IMR-90 (cell line): ENCODE results near the gene KLRC3. TPM values are rescaled to one million over a fixed set of nuclear protein-coding genes. Genes with fewer than 3 reads are reported as not detected.

ENCODE experiments used
- ATAC-seq: fragments of 200-7000 bp; cut with Tn5 transposase; 2 replicates; pipeline ENCODE4 v1.9.1; 2020; ENCODE audit warnings: low read depth, mild to moderate bottlenecking, moderate library complexity
- BruUV-seq: library from RNA; stranded (reverse); fragments of 400-500 nt; replicated peaks from 2 replicates; lab custom pipeline; 2021; lab: Mats Ljungman, UMichigan
- CTCF ChIA-PET: fragments of 300-600 bp; formaldehyde crosslinking; extraction: SDS; loops from one replicate; lab custom pipeline; 2021; ENCODE audit warnings: antibody characterized with exemption; lab: Yijun Ruan, JAX
- POLR2A ChIA-PET: fragments of 300-600 bp; sonication (Branson Sonifier 250); formaldehyde crosslinking; loops from one replicate; lab custom pipeline; 2022; ENCODE audit warnings: antibody characterized with exemption; ENCODE audit not compliant: unreplicated experiment; lab: Charles Lee
- DNase-seq: peaks from one replicate; pipeline ENCODE4 v3.0.0; 2013
- H2AFZ ChIP-seq: replicated peaks from 2 replicates; pipeline ENCODE3; 2013; ENCODE audit warnings: low read length, mild to moderate bottlenecking; ENCODE audit not compliant: poor library complexity
- H2AK5ac ChIP-seq: 2 replicates; pipeline ENCODE4 v1.6.1; 2013; ENCODE audit warnings: low read depth, low read length, inconsistent platforms
- H2AK9ac ChIP-seq: replicated peaks from 2 replicates; pipeline ENCODE3; 2013; ENCODE audit warnings: mild to moderate bottlenecking, low read depth, low read length, moderate library complexity; ENCODE audit not compliant: poor library complexity
- H2BK120ac ChIP-seq: 2 replicates; pipeline ENCODE4 v1.6.1; 2013; ENCODE audit warnings: low read depth, low read length, inconsistent platforms
- H2BK15ac ChIP-seq: 3 replicates; pipeline ENCODE4 v1.6.1; 2013; ENCODE audit warnings: low read depth, low read length, inconsistent platforms
- H2BK20ac ChIP-seq: 2 replicates; pipeline ENCODE4 v1.6.1; 2013; ENCODE audit warnings: low read depth, mild to moderate bottlenecking, inconsistent platforms, low read length, moderate library complexity
- H2BK5ac ChIP-seq: 2 replicates; pipeline ENCODE4 v1.6.1; 2013; ENCODE audit warnings: mild to moderate bottlenecking, low read depth, low read length, inconsistent platforms; ENCODE audit not compliant: poor library complexity, severe bottlenecking
- H3K14ac ChIP-seq: replicated peaks from 2 replicates; pipeline ENCODE4 v1.6.1; 2013; ENCODE audit warnings: low read depth, low read length, inconsistent platforms
- H3K18ac ChIP-seq: 2 replicates; pipeline ENCODE4 v1.6.1; 2013; ENCODE audit warnings: low read depth, low read length, control low read depth
- H3K23ac ChIP-seq: 2 replicates; pipeline ENCODE4 v1.6.1; 2013; ENCODE audit warnings: low read depth, low read length, inconsistent platforms
- H3K27ac ChIP-seq: 2 replicates; pipeline ENCODE4 v1.5.1; 2013; ENCODE audit warnings: mild to moderate bottlenecking, control low read depth, low read length; ENCODE audit not compliant: insufficient read depth
- H3K27me3 ChIP-seq: 2 replicates; pipeline ENCODE4 v1.6.1; 2013; ENCODE audit warnings: low read length; ENCODE audit not compliant: control insufficient read depth, insufficient read depth
- H3K36me3 ChIP-seq: 2 replicates; pipeline ENCODE4 v1.6.1; 2013; ENCODE audit warnings: low read length, mixed read lengths; ENCODE audit not compliant: control insufficient read depth, insufficient read depth
- H3K4ac ChIP-seq: 2 replicates; pipeline ENCODE4 v1.6.1; 2013; ENCODE audit warnings: low read depth, low read length, inconsistent platforms
- H3K4me1 ChIP-seq: 2 replicates; pipeline ENCODE4 v1.6.1; 2013; ENCODE audit warnings: low read length, mixed read lengths; ENCODE audit not compliant: control insufficient read depth, insufficient read depth
- H3K4me2 ChIP-seq: 2 replicates; pipeline ENCODE4 v1.6.1; 2013; ENCODE audit warnings: low read depth, mild to moderate bottlenecking, control low read depth, low read length, moderate library complexity
- H3K4me3 ChIP-seq: 2 replicates; pipeline ENCODE4 v1.5.1; 2013; ENCODE audit warnings: low read depth, mild to moderate bottlenecking, control low read depth, low read length, moderate library complexity; ENCODE audit not compliant: insufficient read depth
- H3K56ac ChIP-seq: 2 replicates; pipeline ENCODE4 v1.6.1; 2013; ENCODE audit warnings: low read length, inconsistent platforms; ENCODE audit not compliant: insufficient read depth; ENCODE audit errors: extremely low read depth
- H3K79me1 ChIP-seq, 2 experiments: 2 replicates each; pipeline ENCODE4 v1.6.1; 2013; ENCODE audit warnings: low read length in 2 of 2, inconsistent platforms in 1 of 2, low read depth in 1 of 2
- H3K9ac ChIP-seq: 2 replicates; pipeline ENCODE4 v1.6.1; 2013; ENCODE audit warnings: low read depth, low read length, control low read depth
- H3K9me1 ChIP-seq: 2 replicates; pipeline ENCODE4 v1.6.1; 2013; ENCODE audit warnings: low read length, inconsistent platforms; ENCODE audit not compliant: insufficient read depth
- H3K9me3 ChIP-seq: 2 replicates; pipeline ENCODE4 v1.6.1; 2013; ENCODE audit warnings: low read length; ENCODE audit not compliant: control insufficient read depth, insufficient read depth
- H4K20me1 ChIP-seq: 2 replicates; pipeline ENCODE4 v1.6.1; 2013; ENCODE audit warnings: low read length, inconsistent platforms; ENCODE audit not compliant: insufficient read depth
- H4K5ac ChIP-seq: 2 replicates; pipeline ENCODE4 v1.6.1; 2013; ENCODE audit warnings: mild to moderate bottlenecking, low read depth, low read length, control low read depth
- H4K8ac ChIP-seq, 2 experiments: 2 replicates each; pipeline ENCODE4 v1.6.1; 2013; ENCODE audit warnings: low read depth in 2 of 2, low read length in 2 of 2, control low read depth in 1 of 2, inconsistent platforms in 1 of 2
- H4K91ac ChIP-seq: 2 replicates; pipeline ENCODE4 v1.6.1; 2013; ENCODE audit warnings: low read depth, low read length, inconsistent platforms; ENCODE audit not compliant: insufficient read depth
- BHLHE40 ChIP-seq: fragments of 150-350 bp; IDR thresholded peaks from 2 replicates; pipeline ENCODE4 v1.6.1; 2016; ENCODE audit warnings: mild to moderate bottlenecking, low read depth, low read length
- CEBPB ChIP-seq: IDR thresholded peaks from 2 replicates; pipeline ENCODE4 v1.6.1; 2012; ENCODE audit warnings: low read depth, low read length, improper control_type of control experiment
- CHD1 ChIP-seq: IDR thresholded peaks from 2 replicates; pipeline ENCODE4 v1.6.1; 2012; ENCODE audit warnings: low read depth, low read length, improper control_type of control experiment
- FOS ChIP-seq: fragments of 150-350 bp; IDR thresholded peaks from 2 replicates; pipeline ENCODE4 v1.6.1; 2016; ENCODE audit warnings: low read depth, low read length
- MAFK ChIP-seq: IDR thresholded peaks from 2 replicates; pipeline ENCODE4 v1.6.1; 2012; ENCODE audit warnings: low read depth, low read length, improper control_type of control experiment
- MAZ ChIP-seq: IDR thresholded peaks from 2 replicates; pipeline ENCODE4 v1.6.1; 2012; ENCODE audit warnings: low read depth, mild to moderate bottlenecking, low read length, improper control_type of control experiment, moderate library complexity, borderline replicate concordance
- MXI1 ChIP-seq: IDR thresholded peaks from 2 replicates; pipeline ENCODE4 v1.6.1; 2012; ENCODE audit warnings: low read depth, mild to moderate bottlenecking, low read length, moderate library complexity, borderline replicate concordance
- NFE2L2 ChIP-seq: fragments of 150-350 bp; IDR thresholded peaks from 2 replicates; pipeline ENCODE4 v1.6.1; 2016; ENCODE audit warnings: low read depth, mild to moderate bottlenecking, low read length
- POLR2A ChIP-seq: IDR thresholded peaks from 2 replicates; pipeline ENCODE4 v1.6.1; 2012; ENCODE audit warnings: mild to moderate bottlenecking, low read depth, low read length
- RAD21 ChIP-seq: IDR thresholded peaks from 2 replicates; pipeline ENCODE4 v1.6.1; 2012; ENCODE audit warnings: low read length, improper control_type of control experiment
- RCOR1 ChIP-seq: IDR thresholded peaks from 2 replicates; pipeline ENCODE4 v1.6.1; 2012; ENCODE audit warnings: mild to moderate bottlenecking, low read length, improper control_type of control experiment; ENCODE audit not compliant: insufficient replicate concordance
- RFX5 ChIP-seq: IDR thresholded peaks from 2 replicates; pipeline ENCODE4 v1.8.0; 2012; ENCODE audit warnings: low read depth, mild to moderate bottlenecking, low read length, moderate library complexity
- SMC3 ChIP-seq: fragments of 150-350 bp; IDR thresholded peaks from 2 replicates; pipeline ENCODE4 v1.6.1; 2016; ENCODE audit warnings: low read depth, mild to moderate bottlenecking, antibody characterized with exemption, low read length, moderate library complexity
- WGBS, 2 experiments: methylation state at CpG; one replicate each; pipeline versions ENCODE4 v1.1.5 to v1.1.7; 2013; ENCODE audit warnings: missing lambda C conversion rate in 2 of 2; ENCODE audit not compliant: insufficient read length in 1 of 2; ENCODE audit errors: extremely low coverage in 2 of 2; 5-methylcytosine and 5-hydroxymethylcytosine counted together
- dilution Hi-C: fragments of 300-500 bp; cut with HindIII; formaldehyde crosslinking; loops from one replicate; pipeline ENCODE4 v1.14.3; 2018; ENCODE audit warnings: low sequenced_read_pairs; ENCODE audit not compliant: unreplicated experiment
- in situ Hi-C: fragments of 300-500 bp; cut with MboI; formaldehyde crosslinking; loops from 3 replicates; pipeline ENCODE4 v1.14.3; 2019; ENCODE audit warnings: low sequenced_read_pairs, inconsistent platforms, mixed read lengths
- intact Hi-C: fragments of 100-400 bp; cut with micrococcal nuclease; formaldehyde crosslinking; loops from 2 replicates; pipeline ENCODE4 v1.10.0; 2022
- polyA plus RNA-seq, 3 experiments: library from polyadenylated mRNA; depleted of rRNA; stranded (reverse); fragments of >200 nt; gene quantifications; 2 replicates each; pipeline ENCODE4 v1.2.3, GENCODE V29; 2012; ENCODE audit warnings: low replicate concordance in 1 of 3
- total RNA-seq: library from RNA; depleted of rRNA; stranded (reverse); fragments of >200 nt; gene quantifications from 2 replicates; pipeline ENCODE4 v1.2.3, GENCODE V29; 2012
- TF ChIP-seq, protein P1 (sequence below): fragments of 150-350 bp; IDR thresholded peaks from 2 replicates; pipeline ENCODE4 v1.6.1; 2016; ENCODE audit warnings: low read depth, mild to moderate bottlenecking, low read length, moderate library complexity, borderline replicate concordance
- TF ChIP-seq, protein P2 (sequence below): conservative IDR thresholded peaks from 2 replicates; pipeline ENCODE4 v1.5.1; 2012; ENCODE audit warnings: mild to moderate bottlenecking, low read depth, low read length, improper control_type of control experiment
- TF ChIP-seq, protein P3 (sequence below): fragments of 150-350 bp; IDR thresholded peaks from 2 replicates; pipeline ENCODE4 v1.6.1; 2017; ENCODE audit warnings: mild to moderate bottlenecking, antibody characterized with exemption, low read length, low read depth

KLRC3 gene
- total and polyA plus RNA-seq, 2 of the 4 experiments (the other 2 are of a cell fraction) = not detected

DNA sequence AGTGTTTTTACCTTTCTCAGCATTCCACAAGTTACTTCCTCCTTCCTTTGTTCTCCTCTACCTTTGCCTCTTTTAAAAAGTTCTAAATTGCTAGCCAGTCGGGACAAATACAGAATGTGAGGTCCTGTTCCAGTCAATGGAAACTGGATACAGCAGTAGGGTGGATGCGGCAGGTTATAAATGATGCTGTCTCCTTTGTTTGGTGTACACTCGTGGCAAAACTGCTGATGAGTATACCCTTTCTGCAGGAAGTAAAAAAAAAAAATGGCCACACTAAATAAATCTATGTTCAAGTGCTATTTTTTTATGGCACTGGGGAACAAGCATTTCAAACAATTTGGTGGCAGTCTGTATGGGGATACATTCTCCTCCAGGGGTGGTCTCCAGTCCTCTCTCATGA is 58.1 kb downstream of the KLRC3 start:
- Histone ChIP-seq H3K4me1 (peaks cover 24% of the 10 kb centered on the region), H4K8ac (no peak overlapping the region), H3K9me3 (no peaks in the 10 kb centered on the region), H3K9ac (no peak overlapping the region), H3K18ac (no peak overlapping the region), H3K56ac (no peak overlapping the region), H2AFZ (no peak overlapping the region), H3K9me1 (no peaks in the 10 kb centered on the region), H2BK5ac (no peak overlapping the region), H2AK5ac (no peak overlapping the region), H2AK9ac (no peak overlapping the region), H4K91ac (no peak overlapping the region), H3K36me3 (no peaks in the 10 kb centered on the region), H2BK120ac (no peak overlapping the region), H3K4me3 (no peak overlapping the region), H3K4ac (no peak overlapping the region), H3K27me3 (no peaks in the 10 kb centered on the region), H4K20me1 (no peaks in the 10 kb centered on the region), H2BK20ac (no peak overlapping the region), H3K14ac (no peak overlapping the region), H3K23ac (no peak overlapping the region), H3K79me1 (no peaks in the 10 kb centered on the region), H3K27ac (no peak overlapping the region), H2BK15ac (no peak overlapping the region), H4K5ac (no peak overlapping the region), H3K4me2 (no peak overlapping the region)
- intact Hi-C loops (no loop called here), in situ Hi-C loops (no loop called here), dilution Hi-C loops (no loop called here)
- TF ChIP-seq SMC3 (no peak), RCOR1 (no peak), BHLHE40 (no peak), CHD1 (no peak), RFX5 (no peak), MXI1 (no peak), RAD21 (no peak), FOS (no peak), CEBPB (no peak), NFE2L2 (no peak), MAZ (no peak), MAFK (no peak), POLR2A (no peak)
- TF ChIP-seq, protein P1, sequence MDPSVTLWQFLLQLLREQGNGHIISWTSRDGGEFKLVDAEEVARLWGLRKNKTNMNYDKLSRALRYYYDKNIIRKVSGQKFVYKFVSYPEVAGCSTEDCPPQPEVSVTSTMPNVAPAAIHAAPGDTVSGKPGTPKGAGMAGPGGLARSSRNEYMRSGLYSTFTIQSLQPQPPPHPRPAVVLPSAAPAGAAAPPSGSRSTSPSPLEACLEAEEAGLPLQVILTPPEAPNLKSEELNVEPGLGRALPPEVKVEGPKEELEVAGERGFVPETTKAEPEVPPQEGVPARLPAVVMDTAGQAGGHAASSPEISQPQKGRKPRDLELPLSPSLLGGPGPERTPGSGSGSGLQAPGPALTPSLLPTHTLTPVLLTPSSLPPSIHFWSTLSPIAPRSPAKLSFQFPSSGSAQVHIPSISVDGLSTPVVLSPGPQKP = no peak
- TF ChIP-seq, protein P2, sequence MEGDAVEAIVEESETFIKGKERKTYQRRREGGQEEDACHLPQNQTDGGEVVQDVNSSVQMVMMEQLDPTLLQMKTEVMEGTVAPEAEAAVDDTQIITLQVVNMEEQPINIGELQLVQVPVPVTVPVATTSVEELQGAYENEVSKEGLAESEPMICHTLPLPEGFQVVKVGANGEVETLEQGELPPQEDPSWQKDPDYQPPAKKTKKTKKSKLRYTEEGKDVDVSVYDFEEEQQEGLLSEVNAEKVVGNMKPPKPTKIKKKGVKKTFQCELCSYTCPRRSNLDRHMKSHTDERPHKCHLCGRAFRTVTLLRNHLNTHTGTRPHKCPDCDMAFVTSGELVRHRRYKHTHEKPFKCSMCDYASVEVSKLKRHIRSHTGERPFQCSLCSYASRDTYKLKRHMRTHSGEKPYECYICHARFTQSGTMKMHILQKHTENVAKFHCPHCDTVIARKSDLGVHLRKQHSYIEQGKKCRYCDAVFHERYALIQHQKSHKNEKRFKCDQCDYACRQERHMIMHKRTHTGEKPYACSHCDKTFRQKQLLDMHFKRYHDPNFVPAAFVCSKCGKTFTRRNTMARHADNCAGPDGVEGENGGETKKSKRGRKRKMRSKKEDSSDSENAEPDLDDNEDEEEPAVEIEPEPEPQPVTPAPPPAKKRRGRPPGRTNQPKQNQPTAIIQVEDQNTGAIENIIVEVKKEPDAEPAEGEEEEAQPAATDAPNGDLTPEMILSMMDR = no peak
- TF ChIP-seq, protein P3, sequence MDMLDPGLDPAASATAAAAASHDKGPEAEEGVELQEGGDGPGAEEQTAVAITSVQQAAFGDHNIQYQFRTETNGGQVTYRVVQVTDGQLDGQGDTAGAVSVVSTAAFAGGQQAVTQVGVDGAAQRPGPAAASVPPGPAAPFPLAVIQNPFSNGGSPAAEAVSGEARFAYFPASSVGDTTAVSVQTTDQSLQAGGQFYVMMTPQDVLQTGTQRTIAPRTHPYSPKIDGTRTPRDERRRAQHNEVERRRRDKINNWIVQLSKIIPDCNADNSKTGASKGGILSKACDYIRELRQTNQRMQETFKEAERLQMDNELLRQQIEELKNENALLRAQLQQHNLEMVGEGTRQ = no peak
- ChIA-PET POLR2A (no interaction called here), CTCF (no interaction called here)
- DNase-seq (no peak), ATAC-seq (no peak)
- no TSS peak for BruUV-seq
- WGBS, 2 experiments = no CpG with 5 or more reads among the region's 3 CpGs
